ENCODE data around the gene ANKS3.

ANKS3 gene

DNA sequence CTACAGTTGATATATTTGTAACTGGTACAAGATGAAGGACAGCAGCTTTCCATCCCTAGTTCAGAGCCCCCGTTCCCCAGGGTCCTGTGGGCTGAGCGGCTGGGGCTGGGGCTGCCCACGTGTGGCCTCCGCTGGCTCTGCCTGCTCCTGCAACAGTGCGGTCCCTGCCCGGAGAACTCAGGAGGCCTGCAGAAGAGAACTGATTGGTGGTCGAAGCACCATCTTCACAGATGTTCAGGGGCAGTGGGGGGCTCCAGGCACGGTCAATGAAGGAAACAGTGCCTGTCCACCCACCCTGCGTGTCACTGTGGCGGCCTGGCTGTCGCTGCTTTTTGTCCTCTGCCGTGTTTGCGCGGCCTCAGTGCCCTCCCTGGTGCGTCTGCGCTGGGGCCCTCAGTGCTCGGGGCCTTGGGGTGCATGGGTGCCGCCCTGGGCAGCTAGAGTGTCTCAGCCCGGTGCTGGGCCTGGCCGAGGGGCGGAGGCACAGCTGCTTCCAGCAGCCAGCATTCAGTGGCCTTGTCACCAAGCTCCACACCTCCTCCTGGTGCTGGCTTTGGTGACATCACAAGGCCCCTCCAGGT, 44.9 kb downstream of the ANKS3 start:
- Mint-ChIP-seq H3K9me3 (no peaks in the 10 kb centered on the region), H3K4me1 (peaks cover 9% of the 10 kb centered on the region), H3K4me3 (no peak overlapping the region), H3K36me3 (ENCODE audit: insufficient read depth) (peaks cover 21% of the 10 kb centered on the region), H3K27me3 (no peaks in the 10 kb centered on the region), H3K27ac (ENCODE audit: low read depth) (no peak overlapping the region)
- DNase-seq (ENCODE audit: low spot score in 2 of 2) = no peak
- no peak for ATAC-seq (replicated peaks; ENCODE audit: extremely low read depth, poor library complexity, severe bottlenecking)

GRCh38 chr16:4688674-4689045, 45.4 kb downstream of the ANKS3 start:
- Mint-ChIP-seq H3K27ac (ENCODE audit: low read depth) (no peak overlapping the region), H3K9me3 (no peaks in the 10 kb centered on the region), H3K36me3 (ENCODE audit: insufficient read depth) (peaks cover 21% of the 10 kb centered on the region), H3K27me3 (no peaks in the 10 kb centered on the region), H3K4me3 (no peak overlapping the region), H3K4me1 (peaks cover 9% of the 10 kb centered on the region)
- no peak for ATAC-seq (replicated peaks; ENCODE audit: extremely low read depth, poor library complexity, severe bottlenecking)
- DNase-seq (ENCODE audit: low spot score in 2 of 2) = no peak

- H3K9me3 Mint-ChIP-seq = no peaks in the 10 kb centered on the region
- DNase-seq (ENCODE audit: low spot score in 2 of 2) = no peak
- peaks cover 17% of the 10 kb centered on the region for H3K36me3 Mint-ChIP-seq (ENCODE audit: insufficient read depth)
- peaks cover 9% of the 10 kb centered on the region for H3K4me1 Mint-ChIP-seq
- no peaks in the 10 kb centered on the region for H3K27me3 Mint-ChIP-seq
- no peak for ATAC-seq (replicated peaks; ENCODE audit: extremely low read depth, poor library complexity, severe bottlenecking)
- H3K4me3 Mint-ChIP-seq = no peak overlapping the region
- peak overlapping the region; percentile 62 for H3K27ac Mint-ChIP-seq (ENCODE audit: low read depth)
These were observed 46.0 kb downstream of the ANKS3 start for GRCh38 chr16:4687946-4688673.

GRCh38 chr16:4687416-4687815, 46.7 kb downstream of the ANKS3 start:
- Mint-ChIP-seq H3K9me3 (no peaks in the 10 kb centered on the region), H3K27ac (ENCODE audit: low read depth) (peak overlapping the region; percentile 62), H3K36me3 (ENCODE audit: insufficient read depth) (peaks cover 14% of the 10 kb centered on the region), H3K4me3 (no peak overlapping the region), H3K27me3 (no peaks in the 10 kb centered on the region), H3K4me1 (peaks cover 6% of the 10 kb centered on the region)
- ATAC-seq (replicated peaks; ENCODE audit: extremely low read depth, poor library complexity, severe bottlenecking) (no peak), DNase-seq (ENCODE audit: low spot score in 2 of 2) (no peak)

GRCh38 chr16:4686497-4687210, 47.4 kb downstream of the ANKS3 start:
- Mint-ChIP-seq H3K36me3 (ENCODE audit: insufficient read depth) (peaks cover 14% of the 10 kb centered on the region), H3K9me3 (no peaks in the 10 kb centered on the region), H3K4me1 (peaks cover 4% of the 10 kb centered on the region), H3K27ac (ENCODE audit: low read depth) (peak overlapping the region; percentile 62), H3K27me3 (no peaks in the 10 kb centered on the region), H3K4me3 (no peak overlapping the region)
- ATAC-seq (replicated peaks; ENCODE audit: extremely low read depth, poor library complexity, severe bottlenecking) (no peak), DNase-seq (ENCODE audit: low spot score in 2 of 2) (no peak)

- Mint-ChIP-seq H3K4me1 (no peaks in the 10 kb centered on the region), H3K4me3 (no peak overlapping the region), H3K9me3 (no peaks in the 10 kb centered on the region), H3K27ac (ENCODE audit: low read depth) (no peak overlapping the region), H3K36me3 (ENCODE audit: insufficient read depth) (peaks cover 15% of the 10 kb centered on the region), H3K27me3 (no peaks in the 10 kb centered on the region)
- ATAC-seq (replicated peaks; ENCODE audit: extremely low read depth, poor library complexity, severe bottlenecking) (no peak), DNase-seq (ENCODE audit: low spot score in 2 of 2) (no peak)
These were observed 48.1 kb downstream of the ANKS3 start for GRCh38 chr16:4685776-4686496.

- Mint-ChIP-seq H3K36me3 (ENCODE audit: insufficient read depth) (peaks cover 12% of the 10 kb centered on the region), H3K27me3 (no peaks in the 10 kb centered on the region), H3K9me3 (no peaks in the 10 kb centered on the region), H3K4me1 (no peaks in the 10 kb centered on the region), H3K27ac (ENCODE audit: low read depth) (no peak overlapping the region), H3K4me3 (no peak overlapping the region)
- ATAC-seq (replicated peaks; ENCODE audit: extremely low read depth, poor library complexity, severe bottlenecking) = no peak
- no peak for DNase-seq (ENCODE audit: low spot score in 2 of 2)
These were observed 48.8 kb downstream of the ANKS3 start for GRCh38 chr16:4685292-4685691.

- no peak for DNase-seq (ENCODE audit: low spot score in 2 of 2)
- no peak overlapping the region for H3K27ac Mint-ChIP-seq (ENCODE audit: low read depth)
- peaks cover 14% of the 10 kb centered on the region for H3K36me3 Mint-ChIP-seq (ENCODE audit: insufficient read depth)
- ATAC-seq (replicated peaks; ENCODE audit: extremely low read depth, poor library complexity, severe bottlenecking) = no peak
- H3K4me3 Mint-ChIP-seq = no peak overlapping the region
- H3K4me1 Mint-ChIP-seq = no peaks in the 10 kb centered on the region
- H3K27me3 Mint-ChIP-seq = no peaks in the 10 kb centered on the region
- H3K9me3 Mint-ChIP-seq = no peaks in the 10 kb centered on the region
These were observed 49.3 kb downstream of the ANKS3 start for GRCh38 chr16:4684763-4685162.

- Mint-ChIP-seq H3K27me3 (no peaks in the 10 kb centered on the region), H3K27ac (ENCODE audit: low read depth) (no peak overlapping the region), H3K9me3 (no peaks in the 10 kb centered on the region), H3K36me3 (ENCODE audit: insufficient read depth) (peaks cover 14% of the 10 kb centered on the region), H3K4me1 (no peaks in the 10 kb centered on the region), H3K4me3 (no peak overlapping the region)
- no peak for ATAC-seq (replicated peaks; ENCODE audit: extremely low read depth, poor library complexity, severe bottlenecking)
- no peak for DNase-seq (ENCODE audit: low spot score in 2 of 2)
These were observed 49.9 kb downstream of the ANKS3 start for GRCh38 chr16:4684058-4684715.

- H3K4me1 Mint-ChIP-seq = peaks cover 2% of the 10 kb centered on the region
These were observed 50.6 kb downstream of the ANKS3 start for GRCh38 chr16:4683255-4684057.

DNA sequence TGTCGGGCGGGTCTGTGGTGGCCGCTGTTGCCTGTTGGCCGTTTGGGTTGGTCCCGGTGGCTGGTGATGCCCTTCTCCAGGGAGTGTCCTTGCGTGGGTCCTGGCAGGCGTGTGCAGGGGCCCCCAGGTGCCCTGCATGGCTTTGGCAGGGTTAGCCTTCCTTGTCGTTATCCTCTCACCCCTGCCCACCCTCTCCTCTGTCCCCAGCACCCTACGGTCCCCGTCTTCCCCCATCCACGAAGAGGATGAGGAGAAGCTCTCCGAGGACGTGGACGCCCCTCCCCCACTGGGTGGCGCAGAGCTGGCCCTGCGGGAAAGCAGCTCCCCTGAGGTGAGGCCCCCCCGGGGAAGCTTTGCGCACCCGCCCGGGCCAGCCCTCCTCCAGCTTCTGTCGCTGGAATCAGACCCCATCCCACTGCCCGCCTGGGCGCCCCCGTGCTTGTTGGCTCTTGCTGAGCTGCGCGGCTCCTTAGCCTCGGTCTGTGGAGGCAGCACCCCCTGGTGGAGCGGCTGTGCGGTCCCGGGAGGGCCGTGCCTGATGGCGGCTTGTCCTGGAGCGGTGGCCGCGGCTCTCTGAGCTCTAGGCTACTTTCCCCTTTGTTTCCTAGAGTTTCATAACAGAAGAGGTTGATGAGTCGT, 51.3 kb downstream of the ANKS3 start:
- no peak for ATAC-seq (replicated peaks; ENCODE audit: extremely low read depth, poor library complexity, severe bottlenecking)
- no peak for DNase-seq (ENCODE audit: low spot score in 2 of 2)
- Mint-ChIP-seq H3K27me3 (no peaks in the 10 kb centered on the region), H3K4me1 (peaks cover 8% of the 10 kb centered on the region), H3K36me3 (ENCODE audit: insufficient read depth) (peaks cover 14% of the 10 kb centered on the region), H3K4me3 (no peak overlapping the region), H3K9me3 (no peaks in the 10 kb centered on the region), H3K27ac (ENCODE audit: low read depth) (no peak overlapping the region)

More at GRCh38 chr16:4683255-4684057, 50.6 kb downstream of the ANKS3 start:
- no peak overlapping the region for H3K27ac Mint-ChIP-seq (ENCODE audit: low read depth)
- no peak for ATAC-seq (replicated peaks; ENCODE audit: extremely low read depth, poor library complexity, severe bottlenecking)
- no peak for DNase-seq (ENCODE audit: low spot score in 2 of 2)
- H3K36me3 Mint-ChIP-seq (ENCODE audit: insufficient read depth) = peaks cover 14% of the 10 kb centered on the region
- H3K9me3 Mint-ChIP-seq = no peaks in the 10 kb centered on the region
- no peaks in the 10 kb centered on the region for H3K27me3 Mint-ChIP-seq
- no peak overlapping the region for H3K4me3 Mint-ChIP-seq
